Vagina (tissue), 2 donors: ENCODE measurements around the gene NDUFAF4.

Experiments used
- CTCF ChIP-seq, 3 experiments: fragments of 450-650 bp in 2 of 3; fragments of 200-600 bp in 1 of 3; sonication (generic) in 1 of 3; IDR thresholded peaks; one replicate each; pipeline ENCODE4 v1.5.1; 2017 to 2019; ENCODE audit warnings: antibody characterized with exemption in 3 of 3, mild to moderate bottlenecking in 2 of 3, moderate library complexity in 2 of 3
- POLR2A ChIP-seq, 2 donors: fragments of 450-650 bp; IDR thresholded peaks; one replicate each; pipeline ENCODE4 v1.6.1; 2017; ENCODE audit warnings: antibody characterized with exemption in 2 of 2, mild to moderate bottlenecking in 2 of 2, moderate library complexity in 2 of 2
- POLR2AphosphoS5 ChIP-seq, 2 donors: sonication (generic); formaldehyde crosslinking; IDR thresholded peaks; one replicate each; pipeline ENCODE4 v1.9.0; 2017; ENCODE audit warnings: antibody characterized with exemption in 2 of 2, mild to moderate bottlenecking in 2 of 2, low read depth in 1 of 2; ENCODE audit not compliant: insufficient read depth in 1 of 2

GRCh38 chr6:96899019-96899418, 1.3 kb upstream of the NDUFAF4 start:
- TF ChIP-seq CTCF (IDR thresholded peaks at IDR 0.05) (peak in 2 of 3 experiments; percentile 22 to 30), POLR2A (IDR thresholded peaks at IDR 0.05) (no peak), POLR2AphosphoS5 (IDR thresholded peaks at IDR 0.05; ENCODE audit: insufficient read depth in 1 of 2, low read depth in 1 of 2) (no peak)
